ENCODE results near the gene TCEAL5. TPM values are rescaled to one million over a fixed set of nuclear protein-coding genes. Genes with fewer than 3 reads are reported as not detected.

Gene TCEAL5
- total RNA-seq, 1 experiment from 2014 or later, result not detected

DNA sequence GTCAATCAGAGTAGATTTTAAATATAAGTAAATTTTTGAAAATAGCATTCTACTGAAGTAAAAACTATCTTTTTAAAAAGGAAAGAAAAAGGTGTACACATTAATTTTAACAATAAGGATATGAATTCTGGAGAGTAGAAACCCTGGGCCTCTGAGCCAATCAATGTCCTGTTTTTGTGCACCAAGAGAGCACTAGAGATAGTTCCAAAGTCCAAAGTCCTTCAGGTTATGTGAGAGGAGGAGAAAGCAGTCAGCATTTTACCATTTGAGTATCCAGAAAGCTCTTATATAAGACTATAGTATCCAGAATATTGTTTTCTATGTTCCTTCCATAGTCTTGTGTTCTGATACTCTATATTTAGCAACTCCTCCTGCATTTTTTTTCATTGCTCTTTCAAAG lies 18.3 kb downstream of the TCEAL5 start:
- intact Hi-C loops (cut with micrococcal nuclease; ENCODE audit: unreplicated experiment), result no loop called here
- no peaks in the 10 kb centered on the region for H3K9me3 ChIP-seq (ENCODE audit: insufficient read depth, low read depth)
- no peaks in the 10 kb centered on the region for H3K4me1 ChIP-seq (replicated peaks; ENCODE audit: insufficient read depth)
- no peak overlapping the region for H3K4me3 ChIP-seq
- H3K36me3 ChIP-seq (ENCODE audit: low read depth), result no peaks in the 10 kb centered on the region
- H3F3A ChIP-seq (ENCODE audit: insufficient read depth, low read depth), result no peaks in the 10 kb centered on the region
- POLR2A ChIA-PET (ENCODE audit: unreplicated experiment), result interaction anchor here (0.7 kb wide), 1 partner anchor 110 kb away, joined by 4 read pairs; no protein-coding TSS in a partner anchor
- no peaks in the 10 kb centered on the region for H4K20me1 ChIP-seq (ENCODE audit: insufficient read depth)
- H3K4me2 ChIP-seq, result no peak overlapping the region
- H3K9me2 ChIP-seq (ENCODE audit: insufficient read depth), result no peaks in the 10 kb centered on the region
- no TSS peak for BruUV-seq (replicated peaks)
- H2AFZ ChIP-seq, result no peak overlapping the region
- H3K27ac ChIP-seq, result no peak overlapping the region
- CTCF ChIA-PET, result no interaction called here
- DNase-seq, result no peak
- TF ChIP-seq EZH2 (IDR thresholded peaks at IDR 0.05; ENCODE audit: low read depth) (no peak), CTCF (conservative IDR thresholded peaks at IDR 0.05) (no peak)
- H3K79me2 ChIP-seq (ENCODE audit: low read depth), result 0 out of 2 replicates have a peak, but pooled peaks cover 3% of the 10 kb centered on the region
- H3K27me3 ChIP-seq (ENCODE audit: insufficient read depth, low read depth), result no peaks in the 10 kb centered on the region

- Histone ChIP-seq H3K4me3 (no peak overlapping the region), H4K20me1 (ENCODE audit: insufficient read depth) (no peaks in the 10 kb centered on the region), H3K36me3 (ENCODE audit: low read depth) (no peaks in the 10 kb centered on the region), H3K27me3 (ENCODE audit: insufficient read depth, low read depth) (no peaks in the 10 kb centered on the region), H3K79me2 (ENCODE audit: low read depth) (0 out of 2 replicates have a peak, but pooled peaks cover 3% of the 10 kb centered on the region), H3K9me2 (ENCODE audit: insufficient read depth) (no peaks in the 10 kb centered on the region), H2AFZ (no peak overlapping the region), H3K27ac (no peak overlapping the region), H3F3A (ENCODE audit: insufficient read depth, low read depth) (no peaks in the 10 kb centered on the region), H3K9me3 (ENCODE audit: insufficient read depth, low read depth) (no peaks in the 10 kb centered on the region), H3K4me1 (replicated peaks; ENCODE audit: insufficient read depth) (no peaks in the 10 kb centered on the region), H3K4me2 (no peak overlapping the region)
- ChIA-PET CTCF (no interaction called here), POLR2A (ENCODE audit: unreplicated experiment) (no interaction called here)
- intact Hi-C loops (cut with micrococcal nuclease; ENCODE audit: unreplicated experiment), result no loop called here
- no peak for DNase-seq
- TF ChIP-seq EZH2 (IDR thresholded peaks at IDR 0.05; ENCODE audit: low read depth), result no peak
- TF ChIP-seq CTCF (conservative IDR thresholded peaks at IDR 0.05), result no peak
- BruUV-seq (replicated peaks), result no TSS peak
Observed at GRCh38 chrX:103256651-103257050, 19.9 kb downstream of the TCEAL5 start.

- TF ChIP-seq CTCF (conservative IDR thresholded peaks at IDR 0.05) (no peak), EZH2 (IDR thresholded peaks at IDR 0.05; ENCODE audit: low read depth) (no peak)
- Histone ChIP-seq H3K4me1 (replicated peaks; ENCODE audit: insufficient read depth) (no peaks in the 10 kb centered on the region), H3F3A (ENCODE audit: insufficient read depth, low read depth) (no peaks in the 10 kb centered on the region), H3K36me3 (ENCODE audit: low read depth) (no peaks in the 10 kb centered on the region), H3K79me2 (ENCODE audit: low read depth) (0 out of 2 replicates have a peak, but pooled peaks cover 3% of the 10 kb centered on the region), H3K9me3 (ENCODE audit: insufficient read depth, low read depth) (no peaks in the 10 kb centered on the region), H3K9me2 (ENCODE audit: insufficient read depth) (no peaks in the 10 kb centered on the region), H3K4me3 (peak within 1 kb of the TSS; percentile 76), H3K27ac (no peak within 1 kb of the TSS), H4K20me1 (ENCODE audit: insufficient read depth) (no peaks in the 10 kb centered on the region), H2AFZ (peak within 1 kb of the TSS; percentile 97), H3K4me2 (peak within 1 kb of the TSS; percentile 93), H3K27me3 (ENCODE audit: insufficient read depth, low read depth) (no peaks in the 10 kb centered on the region)
- POLR2A ChIA-PET (ENCODE audit: unreplicated experiment), result interaction anchor here (0.6 to 0.7 kb wide), 3 partner anchors 9 to 125 kb away, joined by 4 to 7 read pairs (median 5); no protein-coding TSS in a partner anchor
- BruUV-seq (replicated peaks), result no TSS peak
- DNase-seq, result peak; percentile 46 to 48
- intact Hi-C loops (cut with micrococcal nuclease; ENCODE audit: unreplicated experiment), result loop anchor here (2.0 kb wide), 1 partner anchor 56 kb away; the partner anchor contains the start of gene BEX2
- CTCF ChIA-PET, result no interaction called here
Observed at GRCh38 chrX:103254921-103255493, 21.5 kb downstream of the TCEAL5 start, which contains the start of gene TCEAL8. TSS of gene TCEAL8 (minus strand) at chrX:103255155. CDS start at chrX:103253979, 1,176 bp downstream.

All from PC-9 (cell line).